H1 (cell line): Measurements from ENCODE around the gene MCF2L. TPM values are rescaled to one million over a fixed set of nuclear protein-coding genes. Genes with fewer than 3 reads are reported as not detected.

Experiments
- JUN ChIP-seq: IDR thresholded peaks from 2 replicates; pipeline ENCODE4 v1.6.1; 2011; ENCODE audit warnings: low read depth, mild to moderate bottlenecking, improper control_type of control experiment, low read length
- RNF2 ChIP-seq: fragments of 200-900, 300-1000 bp; sonication (generic); IDR thresholded peaks from 2 replicates; pipeline ENCODE4 v1.7.1; 2016; ENCODE audit warnings: borderline replicate concordance, low read depth, mild to moderate bottlenecking, antibody characterized with exemption, low read length; ENCODE audit not compliant: poor library complexity, severe bottlenecking; ENCODE audit errors: missing control alignments
- SIRT6 ChIP-seq: IDR thresholded peaks from one replicate; pipeline ENCODE4 v1.7.1; 2012; ENCODE audit warnings: low read length, inconsistent platforms
- TAF1 ChIP-seq: IDR thresholded peaks from 2 replicates; pipeline ENCODE4 v1.6.1; 2011; ENCODE audit warnings: mild to moderate bottlenecking, low read depth, low read length
- polyA plus RNA-seq, 7 experiments: library from polyadenylated mRNA; depleted of rRNA in 3 of 7; stranded (reverse) in 5 of 7; unstranded in 2 of 7; fragments of >200 nt in 5 of 7; fragments of 200-250 nt in 2 of 7; gene quantifications; 1 replicate in 5 of 7; 2 replicates in 1 of 7; 4 replicates in 1 of 7; pipeline versions ENCODE4 v1.2.1 to v1.2.3, GENCODE V29; 2011 to 2013; ENCODE audit warnings: missing spikeins in 2 of 7, mixed read lengths in 2 of 7
- total RNA-seq: library from RNA; stranded (reverse); fragmentation: NEBNext Ultra II Directional; extraction: Animal tissue kit (Norgen Biotek cat#: 25700); gene quantifications from 2 replicates; pipeline ENCODE4 v1.2.1, GENCODE V29; 2021

The MCF2L gene
- total and polyA plus RNA-seq, 2 of the 8 experiments (the other 6 are each of a cell fraction or from before 2014, with no cell fraction given), result 10.1 to 24.4 TPM

DNA sequence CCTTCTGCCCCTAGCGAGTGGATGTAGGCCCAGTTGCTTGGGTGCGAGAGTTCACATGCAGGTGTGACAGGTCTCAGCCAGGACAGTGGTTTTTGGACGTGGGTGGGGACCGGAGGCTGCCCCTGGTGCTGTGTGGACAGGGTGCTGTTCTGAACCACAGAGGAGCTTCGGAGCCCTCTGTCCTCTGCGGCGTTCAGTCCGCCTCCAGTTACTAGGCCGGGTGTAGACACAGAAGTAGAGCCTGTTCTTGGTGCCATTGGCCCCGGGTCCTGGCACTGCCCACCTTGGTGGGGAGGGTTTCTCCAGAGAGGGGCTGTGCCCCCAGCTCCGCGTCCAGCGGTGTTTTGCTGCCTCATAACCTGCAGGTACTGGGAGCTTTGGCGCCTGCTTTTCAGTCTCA lies 52.4 kb downstream of the MCF2L start (continued):
- TF ChIP-seq TAF1 (no peak), RNF2 (no peak), SIRT6 (no peak), JUN (no peak)
- TF ChIP-seq, all 59 proteins: peak for 0
